K562 (cell line): ENCODE measurements around the gene OSBPL3. TPM values are rescaled to one million over a fixed set of nuclear protein-coding genes. Genes with fewer than 3 reads are reported as not detected.

Experiments
- ATAC-seq: fragments of 200-7000 bp; cut with Tn5 transposase; 3 replicates; pipeline ENCODE4 v1.9.1; 2020; ENCODE audit warnings: moderate library complexity
- BruUV-seq: library from RNA; stranded (reverse); fragments of 400-500 nt; replicated peaks from 2 replicates; lab custom pipeline; 2021; lab: Mats Ljungman, UMichigan
- CTCF ChIA-PET: fragments of 300-600 bp; formaldehyde crosslinking; extraction: SDS; loops from one replicate; lab custom pipeline; 2021; ENCODE audit warnings: low intra/inter-chr PET ratio; lab: Yijun Ruan, JAX
- POLR2A ChIA-PET: fragments of 300-600, 350-650 bp; sonication (Branson Sonifier 250); formaldehyde crosslinking; extraction: SDS; loops from one replicate; lab custom pipeline; 2021; ENCODE audit warnings: antibody characterized with exemption, inconsistent platforms; lab: Yijun Ruan, JAX
- DNase-seq, 4 experiments: peaks; one replicate each; pipeline versions ENCODE4 v3.0.0 to v3.0.0-alpha.2; 2011 to 2018; ENCODE audit warnings: low spot score in 3 of 4, mixed read lengths in 3 of 4; ENCODE audit errors: extremely low read depth in 1 of 4
- FAIRE-seq: peaks from 2 replicates; lab custom pipeline; 2011; peaks lifted over from hg19 to GRCh38; lab: Jason Lieb, UNC
- H2AFZ ChIP-seq: 2 replicates; pipeline ENCODE4 v1.6.0; 2011; ENCODE audit warnings: low read depth, low read length, control low read depth, inconsistent platforms
- H3K27ac ChIP-seq: fragments of 200-600 bp; 3 replicates; pipeline ENCODE4 v1.8.0; 2011; ENCODE audit warnings: low read depth, mild to moderate bottlenecking, control low read depth, inconsistent platforms, low read length, moderate library complexity, mixed read lengths; ENCODE audit errors: extremely low read depth
- H3K27me3 ChIP-seq, 2 experiments: fragments of 300-600 bp in 1 of 2; 2 replicates in 1 of 2; 3 replicates in 1 of 2; pipeline versions ENCODE4 v1.6.0 to v1.8.0; 2011; ENCODE audit warnings: inconsistent platforms in 2 of 2, low read length in 2 of 2, mild to moderate bottlenecking in 1 of 2, mixed read lengths in 1 of 2, moderate library complexity in 1 of 2; ENCODE audit not compliant: control insufficient read depth in 2 of 2, insufficient read depth in 2 of 2
- H3K36me3 ChIP-seq: fragments of 300-600 bp; 3 replicates; pipeline ENCODE4 v1.8.0; 2011; ENCODE audit warnings: mild to moderate bottlenecking, low read length, inconsistent platforms; ENCODE audit not compliant: control insufficient read depth, insufficient read depth
- H3K4me1 ChIP-seq, 2 experiments: fragments of 200-600 bp in 1 of 2; replicated peaks in 1 of 2; 2 replicates in 1 of 2; 3 replicates in 1 of 2; pipeline versions ENCODE4 v1.5.1 to v1.8.0; 2011; ENCODE audit warnings: inconsistent platforms in 2 of 2, low read length in 2 of 2, mild to moderate bottlenecking in 1 of 2, mixed read lengths in 1 of 2, moderate library complexity in 1 of 2; ENCODE audit not compliant: control insufficient read depth in 2 of 2, insufficient read depth in 2 of 2
- H3K4me2 ChIP-seq: 2 replicates; pipeline ENCODE4 v1.6.1; 2011; ENCODE audit warnings: low read length, control low read depth, inconsistent platforms, mixed read lengths; ENCODE audit not compliant: insufficient read depth
- H3K4me3 ChIP-seq: fragments of 200-600 bp; sonication (generic), shearing (Covaris generic); 2 replicates; pipeline ENCODE4 v1.5.1; 2016; ENCODE audit warnings: control low read depth, inconsistent platforms
- H3K79me2 ChIP-seq: fragments of 200-600 bp; 3 replicates; pipeline ENCODE4 v1.8.0; 2011; ENCODE audit warnings: low read length, inconsistent platforms; ENCODE audit not compliant: control insufficient read depth, insufficient read depth
- H3K9ac ChIP-seq, 2 experiments: 2 replicates each; pipeline versions ENCODE4 v1.6.0 to v1.6.1; 2011; ENCODE audit warnings: low read depth in 2 of 2, low read length in 2 of 2, control low read depth in 1 of 2, inconsistent platforms in 1 of 2, mild to moderate bottlenecking in 1 of 2, mixed read lengths in 1 of 2; ENCODE audit not compliant: insufficient read depth in 1 of 2
- H3K9me1 ChIP-seq: one replicate; pipeline ENCODE4 v1.6.0; 2011; ENCODE audit warnings: inconsistent platforms, mild to moderate bottlenecking, low read length, moderate library complexity; ENCODE audit not compliant: control insufficient read depth, insufficient read depth
- H3K9me3 ChIP-seq: replicated peaks from 2 replicates; pipeline ENCODE4 v1.5.1; 2011; ENCODE audit warnings: low read depth, low read length, inconsistent platforms; ENCODE audit not compliant: control insufficient read depth, insufficient read depth
- H4K20me1 ChIP-seq: replicated peaks from 2 replicates; pipeline ENCODE4 v1.6.1; 2011; ENCODE audit warnings: low read length, inconsistent platforms, mixed read lengths; ENCODE audit not compliant: control insufficient read depth, insufficient read depth
- HMGXB4 ChIP-seq: sonication (generic); formaldehyde crosslinking; IDR thresholded peaks from 2 replicates; pipeline ENCODE4 v1.8.1; 2023; ENCODE audit warnings: mild to moderate bottlenecking, missing genetic modification reagents
- HNRNPLL ChIP-seq: fragments of 200-400 bp; formaldehyde crosslinking; IDR thresholded peaks from 2 replicates; pipeline ENCODE4 v1.6.1; 2017; ENCODE audit warnings: low read length, low read depth, mild to moderate bottlenecking; ENCODE audit not compliant: poor library complexity, severe bottlenecking
- NFXL1 ChIP-seq: fragments of 450-650 bp; formaldehyde crosslinking; IDR thresholded peaks from 2 replicates; pipeline ENCODE4 v1.4.0; 2021; ENCODE audit warnings: mild to moderate bottlenecking
- RBM14 ChIP-seq: fragments of 200-400 bp; formaldehyde crosslinking; IDR thresholded peaks from 2 replicates; pipeline ENCODE4 v1.6.1; 2018; ENCODE audit warnings: low read depth, mild to moderate bottlenecking, low read length, moderate library complexity, borderline replicate concordance; ENCODE audit not compliant: insufficient read depth
- RBM34 ChIP-seq: fragments of 200-400 bp; formaldehyde crosslinking; IDR thresholded peaks from 2 replicates; pipeline ENCODE4 v1.6.1; 2018; ENCODE audit warnings: low read length, borderline replicate concordance; ENCODE audit not compliant: insufficient read depth
- TBP ChIP-seq: optimal IDR thresholded peaks from 2 replicates; pipeline ENCODE3; 2011; ENCODE audit warnings: low read depth, low read length, improper control_type of control experiment
- TFAP4 ChIP-seq: sonication (generic); formaldehyde crosslinking; IDR thresholded peaks from 2 replicates; pipeline ENCODE4 v1.8.0; 2022; ENCODE audit warnings: missing genetic modification reagents, mild to moderate bottlenecking, moderate library complexity, borderline replicate concordance
- ZBED1 ChIP-seq: IDR thresholded peaks from 2 replicates; pipeline ENCODE4 v1.6.1; 2014
- ZBTB43 ChIP-seq: sonication (generic); formaldehyde crosslinking; IDR thresholded peaks from 2 replicates; pipeline ENCODE4 v1.8.0; 2023; ENCODE audit warnings: mild to moderate bottlenecking, missing genetic modification reagents
- ZNF23 ChIP-seq: fragments of 250-450 bp; sonication (Bioruptor Pico); IDR thresholded peaks from 2 replicates; pipeline ENCODE4 v1.4.0; 2020; ENCODE audit warnings: mild to moderate bottlenecking
- ZNF764 ChIP-seq: fragments of 250-450 bp; sonication (Bioruptor Pico); IDR thresholded peaks from 2 replicates; pipeline ENCODE4 v1.4.0; 2020; ENCODE audit warnings: low read depth, mild to moderate bottlenecking, moderate library complexity
- WGBS: fragments of 100-300 bp; shearing (Covaris generic); methylation state at CpG from one replicate; pipeline ENCODE4 v1.1.6; 2016; ENCODE audit warnings: low coverage, mixed read lengths; ENCODE audit not compliant: insufficient coverage; ENCODE audit errors: missing lambda C conversion rate; 5-methylcytosine and 5-hydroxymethylcytosine counted together
- in situ Hi-C: fragments of 300-500 bp; cut with MboI; formaldehyde crosslinking; loops from 4 replicates; pipeline ENCODE4 v1.15.0; 2018; ENCODE audit warnings: inconsistent platforms, mixed read lengths
- intact Hi-C: fragments of 100-400 bp; cut with micrococcal nuclease; formaldehyde crosslinking; loops from 2 replicates; pipeline ENCODE4 v1.14.2; 2022
- polyA plus RNA-seq, 8 experiments: library from polyadenylated mRNA; depleted of rRNA in 4 of 8; stranded (reverse) in 5 of 8; unstranded in 3 of 8; fragments of >200 nt; fragmentation: Nextera tagmentation in 2 of 8; fragmentation: Illumina TruSeq in 1 of 8; extraction: Ambion mirVana in 2 of 8; extraction: Trizol in 1 of 8; gene quantifications; 2 replicates each; pipeline versions ENCODE4 v1.2.1 to v1.2.3, GENCODE V29; 2011 to 2014; ENCODE audit warnings: inconsistent platforms in 1 of 8, missing spikeins in 1 of 8
- total RNA-seq, 7 experiments: library from RNA; depleted of rRNA in 6 of 7; stranded (reverse); fragments of >200 nt in 6 of 7; fragmentation: Illumina TruSeq in 2 of 7; extraction: Trizol in 2 of 7; gene quantifications; 2 replicates each; pipeline versions ENCODE4 v1.2.1 to v1.2.3, GENCODE V29; 2011 to 2021; ENCODE audit warnings: low replicate concordance in 1 of 7
- TF ChIP-seq, protein P1 (sequence below), 2 experiments: fragments of 450-650 bp in 1 of 2; IDR thresholded peaks; 2 replicates each; pipeline ENCODE4 v1.6.1; 2011 to 2017; ENCODE audit warnings: low read depth in 2 of 2, antibody characterized with exemption in 1 of 2, borderline replicate concordance in 1 of 2, low read length in 1 of 2, mild to moderate bottlenecking in 1 of 2, mixed read lengths in 1 of 2; ENCODE audit not compliant: control insufficient read depth in 1 of 2
- TF ChIP-seq, protein P2 (sequence below): fragments of 250-450 bp; sonication (Bioruptor Pico); IDR thresholded peaks from 2 replicates; pipeline ENCODE4 v1.5.0; 2022; ENCODE audit warnings: mild to moderate bottlenecking

Gene OSBPL3
- total and polyA plus RNA-seq, 9 of the 15 experiments (the other 6 are each of a cell fraction or from before 2014, with no cell fraction given), result 4.8 to 37.2 (median 26.5) TPM

DNA sequence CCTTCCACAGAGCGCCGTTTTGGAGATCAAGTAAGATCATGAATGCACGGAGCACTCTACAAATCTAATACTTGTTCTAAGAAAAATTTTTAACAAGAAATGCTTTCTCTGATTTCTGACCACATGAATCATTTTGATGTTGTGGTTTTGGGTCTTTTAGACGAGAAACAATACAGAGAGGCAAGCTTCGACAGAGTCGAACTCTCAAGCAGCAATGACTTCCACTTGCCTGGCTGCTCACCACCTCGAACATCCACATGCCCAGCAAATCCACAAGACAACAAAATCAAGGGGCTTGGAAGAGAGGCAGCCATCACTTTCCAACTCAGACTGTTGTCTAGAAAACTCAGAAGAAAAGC lies 153.3 kb downstream of the OSBPL3 start:
- no TSS peak for BruUV-seq
- no peak overlapping the region for H3K9ac ChIP-seq
- TF ChIP-seq RBM14, result no peak
- no peak for TF ChIP-seq ZBED1
- TF ChIP-seq HNRNPLL, result no peak
- TF ChIP-seq NFXL1 (CRISPR knock-in tag), result no peak
- no peak for TF ChIP-seq ZBTB43
- no peak for TF ChIP-seq TFAP4 (CRISPR knock-in tag)
- TF ChIP-seq, protein P1, sequence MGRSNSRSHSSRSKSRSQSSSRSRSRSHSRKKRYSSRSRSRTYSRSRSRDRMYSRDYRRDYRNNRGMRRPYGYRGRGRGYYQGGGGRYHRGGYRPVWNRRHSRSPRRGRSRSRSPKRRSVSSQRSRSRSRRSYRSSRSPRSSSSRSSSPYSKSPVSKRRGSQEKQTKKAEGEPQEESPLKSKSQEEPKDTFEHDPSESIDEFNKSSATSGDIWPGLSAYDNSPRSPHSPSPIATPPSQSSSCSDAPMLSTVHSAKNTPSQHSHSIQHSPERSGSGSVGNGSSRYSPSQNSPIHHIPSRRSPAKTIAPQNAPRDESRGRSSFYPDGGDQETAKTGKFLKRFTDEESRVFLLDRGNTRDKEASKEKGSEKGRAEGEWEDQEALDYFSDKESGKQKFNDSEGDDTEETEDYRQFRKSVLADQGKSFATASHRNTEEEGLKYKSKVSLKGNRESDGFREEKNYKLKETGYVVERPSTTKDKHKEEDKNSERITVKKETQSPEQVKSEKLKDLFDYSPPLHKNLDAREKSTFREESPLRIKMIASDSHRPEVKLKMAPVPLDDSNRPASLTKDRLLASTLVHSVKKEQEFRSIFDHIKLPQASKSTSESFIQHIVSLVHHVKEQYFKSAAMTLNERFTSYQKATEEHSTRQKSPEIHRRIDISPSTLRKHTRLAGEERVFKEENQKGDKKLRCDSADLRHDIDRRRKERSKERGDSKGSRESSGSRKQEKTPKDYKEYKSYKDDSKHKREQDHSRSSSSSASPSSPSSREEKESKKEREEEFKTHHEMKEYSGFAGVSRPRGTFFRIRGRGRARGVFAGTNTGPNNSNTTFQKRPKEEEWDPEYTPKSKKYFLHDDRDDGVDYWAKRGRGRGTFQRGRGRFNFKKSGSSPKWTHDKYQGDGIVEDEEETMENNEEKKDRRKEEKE (IDR thresholded peaks at IDR 0.05; ENCODE audit: borderline replicate concordance in 1 of 2, control insufficient read depth in 1 of 2, low read depth in 2 of 2, low read length in 1 of 2), result no peak
- TF ChIP-seq RBM34, result no peak
- TF ChIP-seq ZNF764 (CRISPR knock-in tag), result no peak
- TF ChIP-seq HMGXB4 (CRISPR knock-in tag), result no peak
- no peak for TF ChIP-seq TBP
- TF ChIP-seq, protein P2, sequence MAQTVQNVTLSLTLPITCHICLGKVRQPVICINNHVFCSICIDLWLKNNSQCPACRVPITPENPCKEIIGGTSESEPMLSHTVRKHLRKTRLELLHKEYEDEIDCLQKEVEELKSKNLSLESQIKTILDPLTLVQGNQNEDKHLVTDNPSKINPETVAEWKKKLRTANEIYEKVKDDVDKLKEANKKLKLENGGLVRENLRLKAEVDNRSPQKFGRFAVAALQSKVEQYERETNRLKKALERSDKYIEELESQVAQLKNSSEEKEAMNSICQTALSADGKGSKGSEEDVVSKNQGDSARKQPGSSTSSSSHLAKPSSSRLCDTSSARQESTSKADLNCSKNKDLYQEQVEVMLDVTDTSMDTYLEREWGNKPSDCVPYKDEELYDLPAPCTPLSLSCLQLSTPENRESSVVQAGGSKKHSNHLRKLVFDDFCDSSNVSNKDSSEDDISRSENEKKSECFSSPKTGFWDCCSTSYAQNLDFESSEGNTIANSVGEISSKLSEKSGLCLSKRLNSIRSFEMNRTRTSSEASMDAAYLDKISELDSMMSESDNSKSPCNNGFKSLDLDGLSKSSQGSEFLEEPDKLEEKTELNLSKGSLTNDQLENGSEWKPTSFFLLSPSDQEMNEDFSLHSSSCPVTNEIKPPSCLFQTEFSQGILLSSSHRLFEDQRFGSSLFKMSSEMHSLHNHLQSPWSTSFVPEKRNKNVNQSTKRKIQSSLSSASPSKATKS (CRISPR knock-in tag), result no peak
- no peak for TF ChIP-seq ZNF23 (CRISPR knock-in tag)

More for the DNA sequence above, 153.3 kb downstream of the OSBPL3 start:
- intact Hi-C loops (no loop called here), in situ Hi-C loops (no loop called here)
- POLR2A ChIA-PET, result no interaction called here
- no peaks in the 10 kb centered on the region for H4K20me1 ChIP-seq
- H3K9me1 ChIP-seq, result peaks cover 3% of the 10 kb centered on the region
- H3K4me3 ChIP-seq, result no peak overlapping the region
- no peak overlapping the region for H3K27ac ChIP-seq
- H3K4me1 ChIP-seq, result peaks cover 20 to 56% of the 10 kb centered on the region in 2 experiments; a peak in 4 of 5 replicates
- CTCF ChIA-PET, result no interaction called here
- no peak overlapping the region for H3K4me2 ChIP-seq
- DNase-seq, result no peak
- no peak for ATAC-seq
- peaks cover 59% of the 10 kb centered on the region for H3K36me3 ChIP-seq
- no peak overlapping the region for H2AFZ ChIP-seq
- no peak for FAIRE-seq
- H3K79me2 ChIP-seq, result no peaks in the 10 kb centered on the region
- WGBS, result 63% methylated on average over 7 of the region's 7 CpGs
- H3K27me3 ChIP-seq, result no peaks in the 10 kb centered on the region
- H3K9me3 ChIP-seq, result no peaks in the 10 kb centered on the region
